ENCODE results near the gene NHS.

GRCh38 chrX:17554914-17555313 lies 179.9 kb downstream of the NHS start:
- TF ChIP-seq, protein P1, sequence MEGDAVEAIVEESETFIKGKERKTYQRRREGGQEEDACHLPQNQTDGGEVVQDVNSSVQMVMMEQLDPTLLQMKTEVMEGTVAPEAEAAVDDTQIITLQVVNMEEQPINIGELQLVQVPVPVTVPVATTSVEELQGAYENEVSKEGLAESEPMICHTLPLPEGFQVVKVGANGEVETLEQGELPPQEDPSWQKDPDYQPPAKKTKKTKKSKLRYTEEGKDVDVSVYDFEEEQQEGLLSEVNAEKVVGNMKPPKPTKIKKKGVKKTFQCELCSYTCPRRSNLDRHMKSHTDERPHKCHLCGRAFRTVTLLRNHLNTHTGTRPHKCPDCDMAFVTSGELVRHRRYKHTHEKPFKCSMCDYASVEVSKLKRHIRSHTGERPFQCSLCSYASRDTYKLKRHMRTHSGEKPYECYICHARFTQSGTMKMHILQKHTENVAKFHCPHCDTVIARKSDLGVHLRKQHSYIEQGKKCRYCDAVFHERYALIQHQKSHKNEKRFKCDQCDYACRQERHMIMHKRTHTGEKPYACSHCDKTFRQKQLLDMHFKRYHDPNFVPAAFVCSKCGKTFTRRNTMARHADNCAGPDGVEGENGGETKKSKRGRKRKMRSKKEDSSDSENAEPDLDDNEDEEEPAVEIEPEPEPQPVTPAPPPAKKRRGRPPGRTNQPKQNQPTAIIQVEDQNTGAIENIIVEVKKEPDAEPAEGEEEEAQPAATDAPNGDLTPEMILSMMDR (IDR thresholded peaks at IDR 0.05) = no peak
- no peak for TF ChIP-seq POLR2A (IDR thresholded peaks at IDR 0.05)
